GM21576 (cell line): ENCODE data around the gene TESPA1.

Experiments used
- ATAC-seq: cut with Tn5 transposase; IDR thresholded peaks from one replicate; pipeline ENCODE4 v1.9.1; 2021; ENCODE audit warnings: mild to moderate bottlenecking, moderate library complexity; ENCODE audit not compliant: unreplicated experiment

Gene TESPA1, protein sequence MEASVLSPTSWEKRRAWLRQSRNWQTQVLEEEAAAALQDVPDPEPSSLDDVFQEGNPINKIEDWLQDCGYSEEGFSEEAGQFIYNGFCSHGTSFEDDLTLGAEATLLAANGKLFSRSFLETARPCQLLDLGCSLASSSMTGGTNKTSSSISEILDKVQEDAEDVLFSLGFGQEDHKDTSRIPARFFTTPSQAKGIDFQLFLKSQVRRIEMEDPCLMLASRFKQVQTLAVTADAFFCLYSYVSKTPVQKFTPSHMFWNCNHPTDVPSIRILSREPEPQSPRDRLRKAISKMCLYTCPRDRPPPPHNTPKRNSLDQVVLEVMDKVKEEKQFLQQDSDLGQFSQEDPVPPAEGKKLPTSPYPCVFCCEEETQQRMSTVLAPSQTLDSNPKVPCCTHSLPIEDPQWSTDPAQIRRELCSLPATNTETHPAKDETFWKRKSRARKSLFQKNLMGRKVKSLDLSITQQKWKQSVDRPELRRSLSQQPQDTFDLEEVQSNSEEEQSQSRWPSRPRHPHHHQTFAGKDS

DNA sequence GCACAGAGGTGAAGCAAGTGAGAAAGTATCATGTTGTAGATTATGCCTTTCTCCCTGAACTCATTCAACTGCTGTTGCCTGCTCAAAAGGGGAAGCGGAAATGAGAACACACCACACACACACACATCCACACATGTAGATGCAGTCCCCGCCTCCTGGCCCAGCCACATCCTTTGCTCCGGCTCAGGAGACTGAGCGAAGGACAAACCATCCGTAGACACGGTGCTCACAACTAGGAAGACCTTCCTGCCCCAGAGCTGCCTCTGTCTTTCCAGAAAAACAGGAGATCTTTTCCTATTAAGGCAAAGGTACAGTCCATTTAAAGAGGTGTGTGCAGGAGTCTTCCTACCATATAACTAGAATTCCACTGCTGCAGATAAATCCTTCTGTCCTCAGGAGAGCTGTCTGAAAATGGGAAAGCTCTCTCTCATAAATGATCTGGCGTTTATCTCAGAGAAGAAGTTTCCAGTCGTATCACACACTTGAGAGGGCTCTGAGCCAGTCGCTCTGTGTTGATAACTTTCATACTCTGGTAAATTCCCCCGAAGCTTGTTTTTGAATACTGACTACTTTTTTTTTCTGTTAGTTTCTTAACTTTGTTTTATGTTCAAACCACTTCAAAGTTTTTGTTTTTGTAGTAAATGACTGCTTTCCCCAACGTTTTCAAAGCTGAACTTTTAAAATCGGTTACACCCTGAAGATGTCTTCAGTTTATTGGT is at the start of gene TESPA1:
Gene TESPA1, minus strand, starts transcription at position 105 of the 719 bp plus-strand sequence. CDS start 10,200 bp downstream, outside the sequence.
- peak; percentile 94 for ATAC-seq

DNA sequence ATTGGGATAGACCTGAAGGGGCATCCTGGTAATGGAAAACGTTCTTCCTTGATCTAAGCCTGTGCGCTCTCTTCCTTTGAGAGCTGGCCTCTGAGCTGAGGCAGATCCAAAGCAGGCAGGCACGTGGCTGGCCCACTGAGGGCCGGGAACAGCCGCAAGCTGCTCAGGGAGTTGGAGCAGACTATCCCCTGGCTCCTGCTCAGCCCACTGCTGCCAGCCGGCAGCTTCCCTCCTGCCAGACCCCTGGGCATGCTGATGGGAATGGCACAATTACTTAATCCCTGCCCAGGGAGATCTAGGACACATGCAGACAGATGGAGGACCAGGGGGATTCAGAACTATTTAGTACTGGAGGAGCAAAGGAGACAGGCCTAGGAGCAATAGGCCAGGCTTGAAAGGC is 49.7 kb upstream of the TESPA1 start:
- ATAC-seq, result no peak

DNA sequence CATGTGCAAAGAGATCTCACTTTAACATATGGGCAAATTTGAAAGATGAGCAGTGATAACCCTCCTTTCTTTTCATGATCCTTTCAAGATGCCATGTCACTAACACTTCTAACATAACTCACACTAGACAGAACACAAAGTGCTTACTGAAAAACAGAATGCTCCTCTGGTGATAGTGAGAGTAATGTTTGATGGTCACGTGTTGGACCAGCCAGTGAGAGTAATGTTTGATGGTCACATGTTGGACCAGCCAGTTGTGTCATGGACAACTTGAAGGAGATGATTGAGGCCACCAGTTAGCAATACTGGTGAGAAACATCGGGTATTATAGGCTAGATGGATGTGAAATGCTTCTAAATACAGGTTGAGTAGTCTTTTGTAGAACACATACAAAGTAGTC is 40.9 kb upstream of the TESPA1 start:
- no peak for ATAC-seq

DNA sequence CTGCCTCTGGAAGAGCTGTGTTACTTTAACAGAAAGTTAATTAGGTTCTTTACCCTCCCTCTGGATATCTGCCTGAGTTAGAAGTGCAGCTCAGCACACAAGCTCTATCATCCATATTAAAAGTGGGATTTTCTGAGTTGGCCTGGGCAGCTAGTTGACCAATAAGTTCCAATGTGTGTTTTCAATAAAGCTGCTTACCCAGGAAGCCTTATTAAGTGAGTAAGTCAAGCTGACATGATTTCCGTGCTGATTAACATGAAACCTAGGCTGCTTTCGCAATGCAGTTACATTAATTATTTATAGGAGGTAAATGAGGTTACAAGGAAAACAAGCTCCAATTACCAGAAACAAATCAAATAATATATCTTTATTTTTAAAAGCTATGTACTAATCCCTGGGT is 40.0 kb upstream of the TESPA1 start:
- ATAC-seq, result no peak

DNA sequence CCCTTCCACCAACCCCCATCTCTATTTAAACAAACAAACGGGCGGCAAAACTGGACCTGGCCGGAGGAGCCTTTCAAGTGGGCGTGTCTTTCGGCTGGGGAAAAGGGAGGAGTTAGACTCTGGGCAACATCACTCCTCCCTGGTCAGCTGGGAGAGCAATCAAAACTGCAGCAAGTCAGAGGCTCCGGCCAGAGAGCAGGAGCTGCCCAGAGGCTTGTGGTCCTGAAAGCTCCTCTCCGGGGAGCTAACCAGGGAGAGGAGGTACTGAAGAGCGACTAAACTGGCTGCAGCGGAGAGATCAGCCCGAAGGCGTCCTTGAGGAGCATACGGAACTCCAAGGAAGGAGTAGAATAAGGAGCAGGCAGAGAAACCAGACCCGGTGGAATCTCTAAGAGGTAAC is 35.2 kb upstream of the TESPA1 start, which contains the start of gene NEUROD4:
Gene NEUROD4, plus strand, starts transcription at position 191 of the 400 bp plus-strand sequence. CDS start 6,466 bp downstream, outside the sequence.
- ATAC-seq, result no peak

DNA sequence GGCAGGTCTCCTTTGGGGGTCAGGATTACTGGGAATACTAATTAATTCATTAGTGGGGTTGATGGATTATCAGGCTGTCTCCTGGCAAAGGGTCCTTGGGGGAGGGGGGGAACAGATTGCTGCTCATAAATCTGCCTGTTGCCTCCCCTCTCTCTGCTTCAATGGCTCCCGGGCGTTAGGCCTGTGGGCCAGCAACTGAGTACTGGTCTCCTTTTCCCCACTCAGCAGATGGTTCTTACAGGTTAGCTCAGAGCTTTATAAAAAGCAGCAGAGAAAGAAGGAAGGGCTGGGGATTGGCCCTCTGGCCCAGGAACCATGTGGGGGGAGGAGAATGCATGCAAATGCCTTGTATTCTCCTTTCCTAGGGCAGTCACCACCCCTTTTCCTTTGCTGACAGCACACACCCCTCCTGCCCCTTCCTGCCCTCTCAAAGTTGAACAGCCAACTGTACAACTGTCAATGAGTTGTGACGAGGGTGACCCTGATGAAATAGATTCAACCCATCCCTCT is 32.9 kb upstream of the TESPA1 start:
- no peak for ATAC-seq

DNA sequence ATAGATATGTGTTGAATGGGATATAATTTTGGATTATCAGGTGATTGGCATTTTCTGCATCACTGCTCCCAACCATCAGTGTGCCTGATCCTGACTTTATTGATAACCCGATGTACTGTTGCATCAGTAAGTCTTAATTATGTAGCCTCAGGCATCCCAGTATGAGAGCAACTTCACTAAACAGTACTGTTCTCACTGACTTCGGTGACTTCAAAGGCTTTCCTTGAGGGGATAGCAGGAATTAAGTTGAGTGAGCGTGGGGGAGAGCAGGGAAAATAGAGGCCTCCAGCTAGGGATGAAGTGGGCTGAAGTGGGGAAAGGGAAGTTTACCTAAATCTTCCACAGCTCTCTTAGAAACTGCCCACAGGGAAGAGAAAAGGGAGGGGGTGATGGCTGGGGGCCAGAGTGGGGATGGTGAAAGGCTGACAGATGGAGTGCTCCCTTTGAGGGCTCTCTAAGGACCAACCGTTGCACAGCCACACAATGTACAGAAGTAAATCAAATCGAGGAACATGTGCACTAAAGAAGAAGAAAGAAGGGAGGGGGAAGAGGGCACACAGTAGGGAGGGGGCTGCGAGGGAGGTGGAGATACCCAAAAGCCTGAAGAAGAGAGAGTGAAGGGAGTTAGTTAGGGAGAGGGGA is 24.5 kb upstream of the TESPA1 start:
- ATAC-seq, result no peak

DNA sequence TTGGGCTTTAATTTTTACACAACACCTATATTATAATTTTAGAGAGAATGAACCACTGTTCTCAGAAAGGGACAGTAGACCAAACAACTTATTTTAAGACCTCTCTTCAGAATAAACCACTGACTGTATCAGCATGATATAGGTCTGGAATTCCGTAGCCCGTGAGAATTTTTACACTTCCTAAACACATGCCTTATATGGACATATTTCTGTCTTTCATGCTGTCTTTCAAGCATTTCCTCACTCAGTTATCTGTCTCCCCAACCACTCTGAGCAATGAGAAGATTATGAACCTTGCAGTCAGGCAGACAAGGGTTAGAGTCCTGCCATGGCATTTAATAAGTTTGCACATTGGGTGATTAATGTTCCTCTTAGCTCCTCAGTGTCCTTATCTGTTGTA is 17.8 kb upstream of the TESPA1 start:
- no peak for ATAC-seq

DNA sequence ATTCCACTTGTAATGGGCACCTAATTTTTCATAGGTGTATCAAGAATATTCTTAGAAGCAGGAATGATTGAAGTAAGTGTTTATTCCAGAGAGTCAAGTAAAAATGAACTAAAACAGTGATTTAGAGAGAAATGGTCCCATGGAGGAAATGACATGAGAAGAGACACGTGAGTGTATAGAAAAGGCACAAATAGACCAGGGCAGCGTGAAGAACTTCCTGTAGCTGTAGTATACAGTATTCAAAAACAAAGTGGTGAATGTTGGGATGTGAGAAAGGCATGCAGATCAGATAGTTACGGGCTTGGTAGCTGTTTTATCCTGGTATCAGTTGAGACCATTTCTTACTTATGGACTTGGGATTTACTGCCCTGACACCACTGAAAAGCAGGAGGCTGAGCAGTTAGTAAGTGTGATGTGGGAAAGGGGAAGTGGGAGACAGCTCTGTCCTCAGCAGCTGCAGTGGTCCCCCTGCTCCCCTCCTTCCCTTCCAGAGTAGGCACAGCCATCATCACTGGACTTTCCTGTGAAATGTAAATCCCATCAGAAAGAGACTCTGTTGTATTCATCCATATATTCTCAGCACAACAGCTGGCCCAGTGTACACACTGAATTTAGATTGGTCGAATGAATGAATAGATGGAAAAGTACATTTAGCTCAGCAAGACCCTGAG is 16.8 kb upstream of the TESPA1 start:
- peak; percentile 66 for ATAC-seq

DNA sequence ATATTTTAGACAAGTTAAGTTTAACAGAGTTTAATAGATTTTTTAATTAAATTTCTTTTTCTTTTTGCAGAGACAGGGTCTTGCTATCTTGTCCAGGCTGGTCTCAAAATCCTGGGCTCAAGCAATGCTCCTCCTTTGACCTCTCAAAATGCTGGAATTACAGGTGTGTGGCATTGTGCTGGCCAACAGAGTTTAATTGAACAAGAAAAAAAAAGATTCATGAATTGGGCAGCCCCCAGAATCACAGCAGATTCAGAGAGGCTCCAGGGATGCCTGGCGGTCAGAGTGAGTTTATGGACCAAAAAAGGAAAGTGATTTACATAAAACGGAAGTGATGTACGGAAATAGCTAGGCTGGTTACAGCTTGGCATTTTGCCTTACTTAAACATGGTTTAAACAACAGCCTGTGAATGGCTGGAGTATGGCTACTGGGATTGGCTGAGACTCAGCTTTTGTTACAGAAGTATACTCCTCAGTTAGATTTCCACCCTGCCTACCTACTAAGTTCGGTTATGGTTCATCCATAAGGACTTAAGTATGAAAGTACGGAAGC is 14.5 kb upstream of the TESPA1 start:
- no peak for ATAC-seq

DNA sequence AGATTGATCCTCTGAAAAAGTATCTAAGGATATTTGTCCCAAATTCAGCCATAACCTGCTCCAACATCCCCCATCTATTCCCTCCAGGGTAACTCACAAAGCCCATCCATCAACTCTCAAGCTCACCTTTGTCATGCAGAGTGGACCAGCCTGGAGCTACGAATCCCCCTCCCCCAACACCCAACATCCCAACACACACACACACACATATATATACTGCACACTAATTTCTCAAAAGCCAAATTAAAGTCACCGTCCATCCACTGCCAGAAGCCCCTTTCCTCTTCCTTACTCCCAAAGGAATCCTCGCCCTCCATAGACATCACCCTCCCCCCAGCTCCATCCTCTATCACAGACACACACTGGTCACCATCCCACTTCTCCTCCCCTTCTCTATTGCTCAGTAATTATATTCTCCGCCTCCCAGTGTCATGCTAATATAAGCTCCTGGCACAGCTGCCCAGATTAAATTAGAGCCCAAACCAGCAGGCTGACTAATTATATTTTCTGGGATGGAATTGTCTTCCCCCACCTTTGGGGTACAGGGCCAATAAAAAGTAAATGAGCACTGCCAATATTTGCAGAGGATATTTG is 13.5 kb upstream of the TESPA1 start:
- no peak for ATAC-seq

DNA sequence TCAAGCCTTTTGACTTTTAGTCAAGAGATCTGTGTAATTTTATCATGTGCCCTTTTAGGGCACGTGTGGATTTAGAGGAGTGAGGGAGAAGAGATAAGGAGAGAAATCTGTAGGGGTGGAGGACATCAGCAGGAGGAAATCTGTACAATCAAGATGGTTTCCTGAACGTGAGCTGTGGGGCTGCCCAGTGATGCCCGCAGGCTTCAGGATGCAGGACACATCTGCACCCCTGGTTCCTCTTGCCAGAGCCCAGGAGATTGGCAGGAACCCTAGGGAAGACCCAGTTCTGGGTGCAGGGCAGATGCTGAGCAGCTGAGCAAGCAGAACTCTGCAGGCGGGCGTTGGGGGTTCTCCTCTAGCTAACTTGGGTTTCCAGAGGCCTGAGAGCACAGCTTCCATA is 11.6 kb upstream of the TESPA1 start:
- no peak for ATAC-seq

DNA sequence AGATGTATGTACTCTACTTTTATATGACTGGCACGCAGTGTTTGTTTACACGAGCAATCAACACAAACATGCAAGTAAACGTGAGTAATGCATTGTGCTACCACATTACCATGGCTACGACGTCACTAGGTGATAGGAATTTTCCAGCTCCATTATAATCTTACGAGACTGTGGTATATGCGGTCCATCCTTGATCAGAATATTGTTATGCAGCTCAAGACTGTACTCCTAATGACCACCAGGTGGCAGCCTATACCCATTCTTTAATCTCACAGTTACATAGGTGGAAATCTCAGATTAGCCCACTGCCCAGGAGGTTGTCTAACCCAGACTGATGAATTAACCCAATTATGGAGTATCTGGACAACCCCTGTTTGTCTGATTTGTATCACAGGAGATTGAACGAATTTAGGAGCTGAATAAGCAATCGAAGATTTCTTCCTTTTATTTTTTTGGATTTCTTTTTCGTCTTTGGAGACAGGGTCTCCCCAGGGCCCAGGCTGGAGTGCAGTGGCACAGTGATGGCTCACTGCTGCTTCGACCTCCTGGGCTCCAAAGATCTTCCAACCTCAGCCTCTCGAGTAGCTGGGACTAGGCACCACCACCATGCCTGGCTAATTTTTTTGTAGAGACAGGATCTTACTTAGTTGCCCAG is 8.7 kb upstream of the TESPA1 start:
- no peak for ATAC-seq

DNA sequence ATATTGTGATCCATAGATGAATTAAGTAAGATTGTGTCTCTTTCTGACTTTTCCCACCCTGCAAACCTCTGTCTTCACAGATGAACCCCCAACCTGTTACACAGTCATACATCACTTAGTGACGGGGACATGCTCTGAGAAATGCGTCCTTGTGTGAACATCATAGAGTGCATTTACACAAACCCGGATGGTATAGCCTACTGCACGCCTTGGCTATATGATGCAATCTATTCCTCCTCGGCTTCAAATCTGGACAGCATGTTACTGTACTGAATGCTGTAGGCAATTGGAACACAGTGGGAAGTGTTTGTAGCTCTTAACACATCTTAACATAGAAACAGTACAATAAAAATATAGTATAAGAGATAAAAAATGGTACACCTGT is 7.4 kb upstream of the TESPA1 start:
- peak; percentile 42 for ATAC-seq

DNA sequence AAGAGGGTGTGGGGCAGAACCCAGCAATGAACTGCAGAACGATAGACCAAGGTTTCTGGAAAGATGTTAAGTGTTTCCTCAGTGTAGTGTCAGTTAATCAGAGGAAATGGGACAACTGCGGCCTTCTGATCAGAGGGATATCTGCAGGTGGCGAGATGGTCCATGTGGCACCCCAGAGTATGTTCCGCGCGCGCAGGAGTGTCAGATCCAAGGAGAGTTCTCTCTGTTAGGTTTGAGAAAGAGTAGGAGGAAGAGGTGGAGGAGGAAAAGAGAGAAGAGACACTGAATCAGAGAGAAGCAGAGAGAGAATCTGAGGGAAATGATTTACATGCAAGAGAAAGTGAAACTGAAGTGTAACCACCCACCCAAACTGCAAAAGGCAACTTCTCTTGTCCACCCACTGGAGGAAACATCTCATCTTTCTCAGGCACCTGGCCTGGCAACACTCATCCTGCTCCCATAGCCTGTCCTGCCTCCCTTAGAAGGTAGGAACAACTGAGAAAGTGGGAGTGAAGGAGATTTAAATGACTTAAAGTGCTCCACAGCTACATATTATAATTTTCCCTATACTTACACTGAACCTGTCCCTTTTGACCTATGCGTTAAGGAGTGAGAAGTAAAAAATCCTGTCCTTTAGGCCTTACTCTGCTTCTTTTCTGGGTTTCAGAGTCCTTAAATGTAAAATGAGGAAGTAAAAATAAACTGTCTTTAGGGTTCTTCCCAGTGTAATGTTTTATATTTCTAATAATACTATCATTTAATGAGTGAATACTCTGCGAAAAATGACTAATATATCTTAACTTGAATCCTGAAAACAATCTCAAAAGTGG is 6.8 kb upstream of the TESPA1 start:
- peak; percentile 66 for ATAC-seq

DNA sequence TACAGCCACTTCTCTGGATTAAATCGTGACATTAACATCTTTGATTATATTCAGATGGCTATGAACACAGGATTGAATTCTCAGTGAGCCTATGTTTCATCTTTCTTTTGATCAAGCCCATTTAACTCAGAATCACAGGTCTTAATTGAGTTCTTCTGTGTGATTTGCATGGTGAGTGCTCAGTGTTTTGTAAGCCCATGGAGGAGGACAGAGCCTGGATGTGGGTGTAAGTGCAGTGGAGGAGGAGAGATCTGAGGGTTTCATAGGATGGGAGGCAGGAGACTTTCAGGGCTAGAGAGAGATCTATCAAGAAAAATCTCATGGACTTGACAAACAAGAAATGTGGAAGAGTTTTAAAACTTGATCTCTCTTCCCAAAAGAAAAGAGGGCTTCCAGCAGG is 5.3 kb upstream of the TESPA1 start:
- ATAC-seq, result no peak

DNA sequence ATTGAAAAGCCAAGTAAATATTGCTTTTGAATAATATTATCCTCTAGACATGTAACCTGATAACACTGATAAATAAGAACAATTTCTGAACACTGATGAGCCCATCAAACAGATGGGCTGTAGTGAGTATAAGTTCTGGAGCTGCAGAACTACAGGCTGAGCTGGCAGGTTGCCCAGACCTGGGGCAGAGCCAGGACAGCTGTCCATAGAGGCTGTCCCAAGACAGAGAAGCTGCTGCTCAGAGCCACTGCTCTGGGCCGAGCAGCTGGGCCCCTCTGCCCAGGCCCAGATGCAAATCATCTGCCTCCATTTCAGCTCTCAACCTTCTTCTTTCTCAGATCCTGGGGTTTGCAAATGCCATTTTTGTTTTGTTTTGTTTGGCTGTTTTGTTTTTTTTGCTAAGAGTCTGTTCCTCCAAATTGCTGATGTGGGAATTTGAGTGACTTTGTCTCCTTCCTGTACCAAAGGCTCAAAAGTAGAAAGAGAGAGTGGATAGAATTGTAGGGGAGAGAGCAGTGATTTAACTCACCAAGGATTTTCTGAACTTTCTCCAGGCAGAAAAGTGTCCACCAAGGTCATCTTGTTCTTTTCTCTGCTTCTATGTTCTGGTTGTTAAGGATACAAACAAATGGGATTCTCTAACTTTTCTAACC is 4.0 kb upstream of the TESPA1 start:
- ATAC-seq, result no peak

DNA sequence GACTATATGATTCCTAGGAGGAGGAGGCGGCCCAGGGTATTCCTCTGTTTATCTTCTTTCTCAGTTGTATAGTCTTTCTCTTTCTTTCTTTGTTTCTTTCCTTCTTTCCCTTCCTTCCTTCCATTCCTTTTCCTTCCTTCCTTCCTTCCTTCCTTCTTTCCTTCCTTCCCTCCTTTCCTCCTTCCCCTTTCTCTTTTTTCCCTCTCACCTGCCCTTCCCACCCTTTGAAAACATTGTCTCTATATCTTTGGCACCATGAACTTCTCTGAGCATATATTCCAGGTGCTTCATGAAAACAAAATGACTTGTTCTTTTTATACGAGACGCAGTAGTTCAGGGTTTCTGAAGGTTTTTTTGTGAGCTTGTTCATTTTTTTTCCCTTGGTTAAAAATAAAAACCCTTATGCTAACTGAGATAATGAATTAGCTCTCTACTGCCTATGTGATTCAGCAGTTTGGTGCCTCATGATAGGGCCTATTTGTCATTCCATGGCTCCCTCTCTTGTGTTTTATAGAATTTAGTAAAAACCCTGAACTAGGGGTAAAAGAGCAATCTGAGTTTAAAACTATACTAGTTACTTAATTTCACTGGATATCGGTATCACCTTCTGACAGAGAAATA is 3.2 kb upstream of the TESPA1 start:
- no peak for ATAC-seq
